Lower lobe of right lung (tissue), 2 donors: Measurements from ENCODE around the gene BCORL1. TPM values are rescaled to one million over a fixed set of nuclear protein-coding genes. Genes with fewer than 3 reads are reported as not detected.

Source experiments
- ATAC-seq, 2 donors: fragments of 200-7000 bp; cut with Tn5 transposase; one replicate each; pipeline ENCODE4 v1.9.1; 2020 to 2022; ENCODE audit warnings: mild to moderate bottlenecking in 2 of 2, moderate library complexity in 2 of 2
- DNase-seq: peaks from one replicate; pipeline ENCODE4 v3.0.0-alpha.2; 2020
- H3K27ac ChIP-seq: fragments of 200-600 bp; one replicate; pipeline ENCODE4 v1.8.0; 2022
- H3K27me3 ChIP-seq: fragments of 200-600 bp; one replicate; pipeline ENCODE4 v1.8.0; 2022; ENCODE audit warnings: low read depth
- H3K36me3 ChIP-seq: fragments of 200-600 bp; one replicate; pipeline ENCODE4 v1.8.0; 2022; ENCODE audit warnings: mild to moderate bottlenecking
- H3K4me1 ChIP-seq: fragments of 200-600 bp; one replicate; pipeline ENCODE4 v1.8.0; 2022
- H3K4me3 ChIP-seq: fragments of 200-600 bp; one replicate; pipeline ENCODE4 v1.8.0; 2022; ENCODE audit warnings: mild to moderate bottlenecking
- H3K9me3 ChIP-seq: fragments of 200-600 bp; one replicate; pipeline ENCODE4 v1.8.0; 2022
- CTCF ChIP-seq: fragments of 200-600 bp; IDR thresholded peaks from one replicate; pipeline ENCODE4 v1.8.0; 2022; ENCODE audit warnings: antibody characterized with exemption, mild to moderate bottlenecking
- intact Hi-C: fragments of 100-400 bp; cut with DNase I; formaldehyde crosslinking; loops from one replicate; pipeline ENCODE4 v1.11.0; 2022
- total RNA-seq: library from RNA; stranded (reverse); fragmentation: NEBNext Ultra II Directional; extraction: Animal tissue kit (Norgen Biotek cat#: 25700); gene quantifications from one replicate; pipeline ENCODE4 v1.2.1, GENCODE V29; 2021
- donor health status: DM: no; HTN: yes; CAD: no; lungs with severe emphysema.

The BCORL1 gene
- total RNA-seq, 1 donor from 2014 or later = 13.6 TPM

GRCh38 chrX:130072345-130072740 lies 89.9 kb downstream of the BCORL1 start:
- no peak for TF ChIP-seq CTCF
- no peaks in the 10 kb centered on the region for H3K27me3 ChIP-seq
- no peaks in the 10 kb centered on the region for H3K4me1 ChIP-seq
- intact Hi-C loops = no loop called here
- peaks cover 68% of the 10 kb centered on the region for H3K36me3 ChIP-seq
- no peak overlapping the region for H3K27ac ChIP-seq
- DNase-seq (no peak), ATAC-seq (no peak)
- no peaks in the 10 kb centered on the region for H3K9me3 ChIP-seq
- no peak overlapping the region for H3K4me3 ChIP-seq

- H3K4me3 ChIP-seq = no peak overlapping the region
- peaks cover 36% of the 10 kb centered on the region for H3K36me3 ChIP-seq
- intact Hi-C loops = no loop called here
- no peaks in the 10 kb centered on the region for H3K9me3 ChIP-seq
- DNase-seq (no peak), ATAC-seq (no peak)
- no peak overlapping the region for H3K27ac ChIP-seq
- H3K4me1 ChIP-seq = no peaks in the 10 kb centered on the region
- H3K27me3 ChIP-seq = no peaks in the 10 kb centered on the region
- TF ChIP-seq CTCF = no peak
Measured at GRCh38 chrX:130075777-130076176, 93.3 kb downstream of the BCORL1 start.

- H3K27me3 ChIP-seq = no peaks in the 10 kb centered on the region
- DNase-seq (no peak), ATAC-seq (peak; percentile 36 to 58)
- H3K36me3 ChIP-seq = no peaks in the 10 kb centered on the region
- peak; percentile 65 for TF ChIP-seq CTCF
- intact Hi-C loops = loop anchor here (10.0 kb wide), 1 partner anchor 115 kb away; no protein-coding TSS in a partner anchor
- H3K4me1 ChIP-seq = peaks cover 28% of the 10 kb centered on the region
- H3K27ac ChIP-seq = no peak overlapping the region
- no peak overlapping the region for H3K4me3 ChIP-seq
- no peaks in the 10 kb centered on the region for H3K9me3 ChIP-seq
Measured at GRCh38 chrX:130079824-130080406, 97.5 kb downstream of the BCORL1 start.

- ATAC-seq (no peak), DNase-seq (no peak)
- no peak overlapping the region for H3K27ac ChIP-seq
- no peaks in the 10 kb centered on the region for H3K36me3 ChIP-seq
- no peak overlapping the region for H3K4me3 ChIP-seq
- intact Hi-C loops = loop anchor here (10.0 kb wide), 1 partner anchor 114 kb away; no protein-coding TSS in a partner anchor
- TF ChIP-seq CTCF = no peak
- no peaks in the 10 kb centered on the region for H3K27me3 ChIP-seq
- H3K9me3 ChIP-seq = no peaks in the 10 kb centered on the region
- peaks cover 36% of the 10 kb centered on the region for H3K4me1 ChIP-seq
Measured at GRCh38 chrX:130080791-130081367, 98.4 kb downstream of the BCORL1 start.

GRCh38 chrX:130081421-130082045 lies 99.1 kb downstream of the BCORL1 start:
- no peaks in the 10 kb centered on the region for H3K27me3 ChIP-seq
- TF ChIP-seq CTCF = no peak
- no peak for DNase-seq
- H3K9me3 ChIP-seq = no peaks in the 10 kb centered on the region
- H3K4me3 ChIP-seq = no peak overlapping the region
- no peaks in the 10 kb centered on the region for H3K36me3 ChIP-seq
- intact Hi-C loops = loop anchor here (10.0 kb wide), 1 partner anchor 113 kb away; no protein-coding TSS in a partner anchor
- peaks cover 43% of the 10 kb centered on the region for H3K4me1 ChIP-seq
- peak overlapping the region; percentile 49 for H3K27ac ChIP-seq
- no peak for ATAC-seq
